C4-2B (cell line): ENCODE measurements around the gene MRPS10.

ENCODE experiments used
- CTCF ChIP-seq: fragments of 450-650 bp; conservative IDR thresholded peaks from 2 replicates; pipeline ENCODE4 v1.5.1; 2017; ENCODE audit warnings: mild to moderate bottlenecking
- ZFX ChIP-seq: fragments of 450-650 bp; IDR thresholded peaks from 2 replicates; pipeline ENCODE4 v1.6.1; 2017

GRCh38 chr6:42230345-42231321 is 13.0 kb upstream of the MRPS10 start:
- TF ChIP-seq CTCF (no peak; the same call in 1 of the 2 replicates), ZFX (no peak)
